ENCODE data around the gene C7orf57. TPM values are rescaled to one million over a fixed set of nuclear protein-coding genes. Genes with fewer than 3 reads are reported as not detected.
"Not testable (repeated sequence)": the region's sequence is repeated elsewhere in the genome, so short reads cannot be mapped to it uniquely, and the experiment has no call there.

Gene C7orf57
- under 1 TPM; 0.10 to 0.21 TPM for total RNA-seq

GRCh38 chr7:48035301-48035966, at the start of gene C7orf57:
Gene C7orf57 (plus strand): TSS chr7:48035543. CDS start chr7:48036309, 766 bp downstream.
- Mint-ChIP-seq H3K36me3 (ENCODE audit: low read depth) (no peaks in the 10 kb centered on the region), H3K27ac (peak within 1 kb of the TSS; percentile 56), H3K27me3 (peaks cover 45% of the 10 kb centered on the region), H3K4me1 (peaks cover 12% of the 10 kb centered on the region), H3K4me3 (peak within 1 kb of the TSS; percentile 74), H3K9me3 (no peaks in the 10 kb centered on the region)
- ChIA-PET CTCF (interaction anchor here (0.8 to 1.0 kb wide), 2 partner anchors 15 to 75 kb away, joined by 4 read pairs; no protein-coding TSS in a partner anchor), POLR2A (no interaction called here)
- peak; percentile 92 for DNase-seq

DNA sequence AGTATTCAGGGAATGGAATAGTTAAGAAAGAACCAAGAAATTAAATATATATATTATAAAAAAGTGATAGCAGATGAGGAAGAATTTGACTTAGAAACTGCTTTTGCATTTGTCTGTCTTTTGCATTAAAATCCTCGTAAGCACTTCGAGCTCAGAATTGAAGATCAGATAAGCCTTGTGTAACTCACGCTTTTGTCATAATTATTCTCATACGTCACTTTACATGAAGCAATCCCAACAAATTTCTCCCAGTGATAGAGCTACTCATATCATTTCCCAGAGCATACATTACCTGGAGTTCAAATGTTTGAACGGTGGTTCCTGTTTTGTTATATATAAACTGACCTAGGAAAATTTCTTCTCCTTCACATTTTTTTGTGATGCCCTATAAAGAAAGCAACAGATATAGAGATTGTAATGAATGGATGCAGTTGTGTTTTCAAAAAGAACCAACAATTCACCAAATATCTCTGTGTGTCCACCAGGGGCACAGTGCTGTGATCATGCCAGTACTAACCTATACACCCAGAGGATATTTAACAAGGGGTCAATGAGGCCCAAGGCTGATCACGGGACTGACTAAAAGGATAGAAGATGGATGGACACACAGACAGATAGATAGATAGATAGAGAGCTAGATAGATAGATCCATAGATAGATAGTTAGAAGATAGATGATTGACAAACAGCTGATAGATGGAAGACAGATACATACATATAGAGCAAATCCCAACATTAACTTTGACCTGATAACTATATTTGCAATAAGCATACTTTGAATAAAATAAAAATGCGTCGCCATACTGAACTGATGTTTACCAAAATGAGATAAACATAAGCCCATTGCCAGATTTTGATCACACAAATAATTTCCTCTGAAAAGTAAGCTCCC, 46.6 kb upstream of the C7orf57 start:
- Mint-ChIP-seq H3K9me3 (no peaks in the 10 kb centered on the region), H3K4me3 (no peak overlapping the region)
- POLR2A ChIA-PET: interaction anchor here (0.8 kb wide), 1 partner anchor 116 kb away, joined by 3 read pairs; no protein-coding TSS in a partner anchor

DNA sequence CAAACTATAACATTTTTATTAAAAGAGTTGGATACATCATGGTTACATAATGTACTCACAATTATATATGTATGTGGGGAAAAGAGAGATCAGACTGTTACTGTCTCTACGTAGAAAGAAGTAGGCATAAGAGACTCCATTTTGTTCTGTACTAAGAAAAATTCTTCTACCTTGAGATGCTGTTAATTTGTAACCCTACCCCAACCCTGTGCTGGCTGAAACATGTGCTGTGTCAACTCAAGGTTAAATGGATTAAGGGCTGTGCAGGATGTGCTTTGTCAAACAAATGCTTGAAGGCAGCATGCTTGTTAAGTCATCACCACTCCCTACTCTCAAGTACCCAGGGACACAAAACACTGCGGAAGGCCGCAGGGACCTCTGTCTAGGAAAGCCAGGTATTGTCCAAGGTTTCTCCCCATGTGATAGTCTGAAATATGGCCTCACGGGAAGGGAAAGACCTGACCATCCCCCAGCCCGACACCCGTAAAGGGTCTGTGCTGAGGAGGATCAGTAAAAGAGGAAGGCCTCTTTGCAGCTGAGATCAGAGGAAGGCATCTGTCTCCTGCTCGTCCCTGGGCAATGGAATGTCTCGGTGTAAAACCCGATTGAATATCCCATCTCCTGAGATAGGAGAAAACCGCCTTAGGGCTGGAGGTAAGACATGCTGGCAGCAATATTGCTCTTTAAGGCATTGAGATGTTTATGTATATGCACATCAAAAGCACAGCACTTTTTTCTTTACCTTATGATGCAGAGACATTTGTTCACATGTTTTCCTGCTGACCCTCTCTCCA, 45.5 kb upstream of the C7orf57 start:
- Mint-ChIP-seq H3K27ac (peak overlapping the region; percentile 47), H3K4me1 (peaks cover 21% of the 10 kb centered on the region)
- H3K4me3 Mint-ChIP-seq; H3K9me3 Mint-ChIP-seq; DNase-seq; H3K27me3 Mint-ChIP-seq; H3K36me3 Mint-ChIP-seq (ENCODE audit: low read depth): not testable (repeated sequence)
- ChIA-PET POLR2A (interaction anchor here (0.8 kb wide), 1 partner anchor 115 kb away, joined by 3 read pairs; no protein-coding TSS in a partner anchor), CTCF (interaction anchor here (0.7 to 2.7 kb wide), 4 partner anchors 105 to 120 kb away, joined by 3 to 20 read pairs (median 11); no protein-coding TSS in a partner anchor)

More for the DNA sequence above, 46.6 kb upstream of the C7orf57 start:
- no peaks in the 10 kb centered on the region for H3K27me3 Mint-ChIP-seq
- no peak overlapping the region for H3K27ac Mint-ChIP-seq
- DNase-seq: no peak
- CTCF ChIA-PET: interaction anchor here (0.7 to 2.4 kb wide), 7 partner anchors 11 to 121 kb away, joined by 3 to 18 read pairs (median 3); no protein-coding TSS in a partner anchor
- H3K36me3 Mint-ChIP-seq (ENCODE audit: low read depth): no peaks in the 10 kb centered on the region
- peaks cover 21% of the 10 kb centered on the region for H3K4me1 Mint-ChIP-seq

DNA sequence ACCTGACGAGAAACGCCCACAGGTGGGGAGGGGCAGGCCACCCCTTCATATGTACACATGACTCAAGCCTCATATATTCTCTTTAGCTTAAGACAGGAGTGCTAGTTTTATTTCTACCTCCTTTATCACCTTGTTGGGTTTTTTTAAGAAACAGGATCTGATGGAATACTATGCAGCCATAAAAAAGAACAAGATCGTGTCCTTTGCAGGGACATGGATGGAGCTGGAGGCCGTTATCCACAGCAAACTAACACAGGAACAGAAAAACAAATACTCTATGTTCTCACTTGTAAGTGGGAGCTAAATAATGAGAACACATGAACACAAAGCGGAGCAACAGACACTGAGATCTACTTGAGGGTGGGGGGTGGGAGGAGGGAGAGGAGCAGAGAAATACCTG, 44.8 kb upstream of the C7orf57 start:
- H3K27me3 Mint-ChIP-seq: no peaks in the 10 kb centered on the region
- H3K4me3 Mint-ChIP-seq: peak overlapping the region; percentile 13
- peaks cover 21% of the 10 kb centered on the region for H3K4me1 Mint-ChIP-seq
- CTCF ChIA-PET: interaction anchor here (0.6 to 2.7 kb wide), 7 partner anchors 8 to 121 kb away, joined by 3 to 20 read pairs (median 5); no protein-coding TSS in a partner anchor
- H3K27ac Mint-ChIP-seq: peak overlapping the region; percentile 60
- no peak for DNase-seq
- H3K36me3 Mint-ChIP-seq (ENCODE audit: low read depth): no peaks in the 10 kb centered on the region
- POLR2A ChIA-PET: no interaction called here
- H3K9me3 Mint-ChIP-seq: peaks cover 2% of the 10 kb centered on the region

GRCh38 chr7:47991270-47991669, 44.1 kb upstream of the C7orf57 start:
- no peak for DNase-seq
- Mint-ChIP-seq H3K4me3 (peak overlapping the region; percentile 75), H3K4me1 (peaks cover 21% of the 10 kb centered on the region), H3K36me3 (ENCODE audit: low read depth) (no peaks in the 10 kb centered on the region), H3K9me3 (peaks cover 2% of the 10 kb centered on the region), H3K27me3 (no peaks in the 10 kb centered on the region), H3K27ac (peak overlapping the region; percentile 89)
- POLR2A ChIA-PET: no interaction called here
- CTCF ChIA-PET: interaction anchor here (0.6 to 2.7 kb wide), 19 partner anchors 8 to 171 kb away, joined by 3 to 20 read pairs (median 4); partner anchors contain the start of genes HUS1 and PKD1L1

- Mint-ChIP-seq H3K27ac (peak overlapping the region; percentile 89), H3K9me3 (peaks cover 2% of the 10 kb centered on the region), H3K36me3 (ENCODE audit: low read depth) (no peaks in the 10 kb centered on the region), H3K27me3 (no peaks in the 10 kb centered on the region), H3K4me1 (peaks cover 21% of the 10 kb centered on the region), H3K4me3 (peak overlapping the region; percentile 75)
- ChIA-PET CTCF (interaction anchor here (0.6 to 2.7 kb wide), 21 partner anchors 9 to 170 kb away, joined by 3 to 20 read pairs (median 4); partner anchors contain the start of genes HUS1 and PKD1L1), POLR2A (interaction anchor here (0.7 to 1.0 kb wide), 2 partner anchors 15 to 96 kb away, joined by 3 to 4 read pairs; no protein-coding TSS in a partner anchor)
- DNase-seq: peak; percentile 90
These were observed 43.5 kb upstream of the C7orf57 start for GRCh38 chr7:47991741-47992311.

DNA sequence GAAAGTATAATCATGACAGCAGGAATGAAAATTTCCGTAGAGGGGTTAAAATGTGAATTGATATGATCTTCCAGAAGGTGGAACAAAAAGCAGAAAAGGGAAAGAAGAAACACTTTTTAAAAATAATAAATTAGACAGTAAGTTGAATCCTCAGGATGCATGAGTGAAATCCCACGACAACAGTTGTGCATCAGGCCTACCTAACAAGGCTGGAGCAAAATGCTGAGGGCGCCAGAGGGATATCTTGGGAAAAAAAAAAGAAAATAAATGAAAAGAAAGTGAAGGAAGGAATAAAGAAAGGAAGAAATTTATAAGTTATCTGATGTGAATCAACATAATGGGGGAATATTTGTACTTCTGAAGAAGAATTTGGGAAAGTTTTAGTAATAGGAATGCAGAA, 42.9 kb upstream of the C7orf57 start:
- peaks cover 21% of the 10 kb centered on the region for H3K4me1 Mint-ChIP-seq
- H3K9me3 Mint-ChIP-seq: peaks cover 2% of the 10 kb centered on the region
- H3K27me3 Mint-ChIP-seq: no peaks in the 10 kb centered on the region
- DNase-seq: no peak
- ChIA-PET POLR2A (interaction anchor here (1.0 kb wide), 1 partner anchor 96 kb away, joined by 3 read pairs; no protein-coding TSS in a partner anchor), CTCF (interaction anchor here (0.7 to 2.7 kb wide), 17 partner anchors 10 to 169 kb away, joined by 3 to 20 read pairs (median 4); partner anchors contain the start of gene HUS1)
- peak overlapping the region; percentile 89 for H3K27ac Mint-ChIP-seq
- H3K4me3 Mint-ChIP-seq: peak overlapping the region; percentile 75
- no peaks in the 10 kb centered on the region for H3K36me3 Mint-ChIP-seq (ENCODE audit: low read depth)

- Mint-ChIP-seq H3K27ac (no peak overlapping the region), H3K4me3 (no peak overlapping the region), H3K9me3 (peaks cover 5% of the 10 kb centered on the region), H3K36me3 (ENCODE audit: low read depth) (no peaks in the 10 kb centered on the region), H3K4me1 (no peaks in the 10 kb centered on the region), H3K27me3 (peaks cover 8% of the 10 kb centered on the region)
- ChIA-PET POLR2A (no interaction called here), CTCF (no interaction called here)
- DNase-seq: no peak
These were observed 35.9 kb upstream of the C7orf57 start for GRCh38 chr7:47999413-47999812.

DNA sequence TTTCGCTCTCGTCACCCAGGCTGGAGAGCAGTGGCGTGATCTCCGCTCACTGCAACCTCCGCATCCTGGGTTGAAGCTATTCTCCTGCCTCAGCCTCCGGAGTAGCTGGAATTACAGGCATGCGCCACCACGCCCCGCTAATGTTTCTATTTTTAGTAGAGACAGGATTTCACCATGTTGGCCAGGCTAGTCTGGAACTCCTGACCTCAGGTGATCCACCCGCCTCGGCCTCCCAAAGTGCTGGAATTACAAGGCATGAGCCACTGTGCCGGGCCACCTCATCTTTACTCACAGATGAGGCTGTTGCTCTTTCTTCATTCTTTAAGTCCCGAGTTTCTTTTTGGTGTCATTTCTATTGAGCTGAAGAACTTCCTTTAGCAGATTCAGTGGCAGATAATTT, 35.2 kb upstream of the C7orf57 start:
- DNase-seq; H3K27ac Mint-ChIP-seq; H3K4me1 Mint-ChIP-seq; H3K36me3 Mint-ChIP-seq (ENCODE audit: low read depth); H3K9me3 Mint-ChIP-seq; H3K4me3 Mint-ChIP-seq; POLR2A ChIA-PET; H3K27me3 Mint-ChIP-seq; CTCF ChIA-PET: not testable (repeated sequence)

DNA sequence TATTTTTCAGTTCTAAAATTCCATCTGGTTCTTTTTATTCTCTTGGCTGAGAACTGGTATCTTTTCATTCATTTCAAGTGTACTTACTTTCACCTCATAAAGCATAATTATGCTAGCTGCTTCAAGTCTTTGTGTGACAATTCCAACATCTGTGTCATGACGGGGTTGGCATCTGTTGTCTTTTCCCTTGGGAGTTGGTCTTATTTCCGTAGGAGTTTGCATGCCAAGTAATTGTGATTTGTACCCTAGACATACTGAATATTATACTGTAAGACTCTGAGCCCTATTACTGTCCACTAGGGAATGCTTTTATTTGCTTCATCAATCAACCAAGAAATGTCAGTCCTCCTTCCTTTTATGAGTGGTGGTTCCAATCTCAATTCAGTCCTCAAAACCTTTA, 31.3 kb upstream of the C7orf57 start:
- ChIA-PET CTCF (interaction anchor here (0.8 to 1.4 kb wide), 2 partner anchors 35 to 84 kb away, joined by 3 read pairs; no protein-coding TSS in a partner anchor), POLR2A (no interaction called here)
- H3K36me3 Mint-ChIP-seq (ENCODE audit: low read depth): no peaks in the 10 kb centered on the region
- peaks cover 8% of the 10 kb centered on the region for H3K27me3 Mint-ChIP-seq
- H3K9me3 Mint-ChIP-seq: peaks cover 3% of the 10 kb centered on the region
- no peak for DNase-seq
- no peak overlapping the region for H3K4me3 Mint-ChIP-seq
- no peaks in the 10 kb centered on the region for H3K4me1 Mint-ChIP-seq
- H3K27ac Mint-ChIP-seq: no peak overlapping the region

DNA sequence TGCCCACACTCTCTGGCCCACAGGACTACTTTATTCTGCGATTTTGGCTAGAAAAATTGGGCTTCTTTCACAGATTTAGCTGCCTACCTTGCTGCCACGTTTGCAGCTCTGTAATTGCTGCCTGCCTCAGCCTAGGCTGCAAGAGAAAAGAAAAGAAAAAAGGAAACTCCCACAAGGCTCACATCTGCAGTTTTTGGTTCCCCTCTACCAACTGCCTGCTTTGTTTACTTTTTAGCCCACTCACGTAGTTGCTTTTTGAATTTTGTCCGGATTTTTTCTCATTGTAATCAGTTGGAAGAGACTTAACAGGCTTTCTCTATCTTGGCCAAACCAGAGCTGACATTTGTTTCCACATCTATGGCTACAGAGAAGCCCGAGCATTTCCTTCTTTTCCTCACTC, 30.7 kb upstream of the C7orf57 start:
- H3K36me3 Mint-ChIP-seq (ENCODE audit: low read depth): no peaks in the 10 kb centered on the region
- peaks cover 3% of the 10 kb centered on the region for H3K9me3 Mint-ChIP-seq
- no peak for DNase-seq
- H3K4me1 Mint-ChIP-seq: no peaks in the 10 kb centered on the region
- H3K27me3 Mint-ChIP-seq: peaks cover 8% of the 10 kb centered on the region
- no peak overlapping the region for H3K4me3 Mint-ChIP-seq
- ChIA-PET POLR2A (no interaction called here), CTCF (interaction anchor here (1.4 kb wide), 1 partner anchor 84 kb away, joined by 3 read pairs; no protein-coding TSS in a partner anchor)
- H3K27ac Mint-ChIP-seq: no peak overlapping the region

GRCh38 chr7:48006866-48007265, 28.5 kb upstream of the C7orf57 start:
- CTCF ChIA-PET: no interaction called here
- H3K4me3 Mint-ChIP-seq: no peak overlapping the region
- H3K4me1 Mint-ChIP-seq: no peaks in the 10 kb centered on the region
- POLR2A ChIA-PET: interaction anchor here (0.6 kb wide), 1 partner anchor 15 kb away, joined by 4 read pairs; no protein-coding TSS in a partner anchor
- peaks cover 8% of the 10 kb centered on the region for H3K27me3 Mint-ChIP-seq
- DNase-seq: no peak
- no peaks in the 10 kb centered on the region for H3K36me3 Mint-ChIP-seq (ENCODE audit: low read depth)
- H3K9me3 Mint-ChIP-seq: peaks cover 3% of the 10 kb centered on the region
- no peak overlapping the region for H3K27ac Mint-ChIP-seq
